Mesothelial cell of epicardium (in vitro differentiated cells): ENCODE results near the gene DGKH. TPM values are rescaled to one million over a fixed set of nuclear protein-coding genes. Genes with fewer than 3 reads are reported as not detected.

ENCODE experiments used
- DNase-seq, 2 experiments: peaks; one replicate each; pipeline ENCODE4 v3.0.0; 2021; ENCODE audit warnings: low spot score in 2 of 2; ENCODE audit not compliant: unreplicated experiment in 2 of 2
- H3K27ac Mint-ChIP-seq: 2 replicates; pipeline ENCODE4 v1.8.0; 2021; ENCODE audit warnings: mixed read lengths
- H3K27me3 Mint-ChIP-seq: 2 replicates; pipeline ENCODE4 v1.8.0; 2021; ENCODE audit warnings: low read depth, mixed read lengths
- H3K36me3 Mint-ChIP-seq: 2 replicates; pipeline ENCODE4 v1.8.0; 2021; ENCODE audit warnings: mixed read lengths
- H3K4me1 Mint-ChIP-seq: 2 replicates; pipeline ENCODE4 v1.8.0; 2021; ENCODE audit warnings: mixed read lengths
- H3K4me3 Mint-ChIP-seq: 2 replicates; pipeline ENCODE4 v1.8.0; 2021; ENCODE audit warnings: mild to moderate bottlenecking, moderate library complexity, mixed read lengths
- H3K9me3 Mint-ChIP-seq: 2 replicates; pipeline ENCODE4 v1.8.0; 2021; ENCODE audit warnings: mixed read lengths
- CTCF ChIP-seq: fragments of 200-600 bp; sonication (generic); IDR thresholded peaks from one replicate; pipeline ENCODE4 v1.5.0; 2021; ENCODE audit warnings: antibody characterized with exemption; ENCODE audit not compliant: unreplicated experiment
- total RNA-seq: library from RNA; stranded (reverse); gene quantifications from 3 replicates; pipeline ENCODE4 v1.2.1, GENCODE V29; 2021

DGKH gene
- total RNA-seq, 1 donor from 2014 or later = 9.2 TPM

- no peak for DNase-seq
- no peaks in the 10 kb centered on the region for H3K27me3 Mint-ChIP-seq
- no peaks in the 10 kb centered on the region for H3K36me3 Mint-ChIP-seq
- no peak for TF ChIP-seq CTCF
- no peak overlapping the region for H3K4me3 Mint-ChIP-seq
- H3K4me1 Mint-ChIP-seq = peaks cover 16% of the 10 kb centered on the region
- no peaks in the 10 kb centered on the region for H3K9me3 Mint-ChIP-seq
- no peak overlapping the region for H3K27ac Mint-ChIP-seq
Measured at GRCh38 chr13:42279080-42279479, 230.6 kb downstream of the DGKH start.

GRCh38 chr13:42279986-42280385, 231.5 kb downstream of the DGKH start:
- Mint-ChIP-seq H3K36me3 (no peaks in the 10 kb centered on the region), H3K9me3 (no peaks in the 10 kb centered on the region), H3K27ac (no peak overlapping the region), H3K4me1 (peaks cover 16% of the 10 kb centered on the region), H3K27me3 (no peaks in the 10 kb centered on the region), H3K4me3 (no peak overlapping the region)
- DNase-seq = no peak
- TF ChIP-seq CTCF = no peak

GRCh38 chr13:42280537-42280936, 232.1 kb downstream of the DGKH start:
- no peaks in the 10 kb centered on the region for H3K9me3 Mint-ChIP-seq
- DNase-seq = no peak
- no peak overlapping the region for H3K27ac Mint-ChIP-seq
- peaks cover 17% of the 10 kb centered on the region for H3K4me1 Mint-ChIP-seq
- no peak for TF ChIP-seq CTCF
- H3K27me3 Mint-ChIP-seq = no peaks in the 10 kb centered on the region
- no peak overlapping the region for H3K4me3 Mint-ChIP-seq
- H3K36me3 Mint-ChIP-seq = peaks cover 3% of the 10 kb centered on the region

- Mint-ChIP-seq H3K9me3 (no peaks in the 10 kb centered on the region), H3K36me3 (peaks cover 18% of the 10 kb centered on the region), H3K4me3 (no peak overlapping the region), H3K27me3 (no peaks in the 10 kb centered on the region), H3K4me1 (peaks cover 12% of the 10 kb centered on the region), H3K27ac (no peak overlapping the region)
- no peak for TF ChIP-seq CTCF
- DNase-seq = no peak
Measured at GRCh38 chr13:42283574-42283973, 235.1 kb downstream of the DGKH start.

- Mint-ChIP-seq H3K4me3 (no peak overlapping the region), H3K9me3 (no peaks in the 10 kb centered on the region), H3K36me3 (peaks cover 22% of the 10 kb centered on the region), H3K27me3 (no peaks in the 10 kb centered on the region), H3K27ac (no peak overlapping the region), H3K4me1 (peaks cover 12% of the 10 kb centered on the region)
- no peak for TF ChIP-seq CTCF
- DNase-seq = no peak
Measured at GRCh38 chr13:42284068-42284467, 235.6 kb downstream of the DGKH start.

Other genes starting within 250 kb of the DGKH start
- gene VWA8, start 87.5 kb upstream of the DGKH start, total RNA-seq = 19.5 to 20.8 TPM (median 20.0 TPM) in 3 replicates
- 33.9 to 35.1 TPM (median 34.9 TPM) in 3 replicates for gene AKAP11, start 223.5 kb downstream of the DGKH start, total RNA-seq